PC-3 (cell line): ENCODE data around the gene FANCC. TPM values are rescaled to one million over a fixed set of nuclear protein-coding genes. Genes with fewer than 3 reads are reported as not detected.

Source experiments
- ATAC-seq: fragments of 200-7000 bp; cut with Tn5 transposase; 2 replicates; pipeline ENCODE4 v1.9.1; 2020; ENCODE audit warnings: mild to moderate bottlenecking, moderate library complexity
- BruUV-seq: library from RNA; stranded (reverse); fragments of 400-500 nt; replicated peaks from 2 replicates; lab custom pipeline; 2021; lab: Mats Ljungman, UMichigan
- CTCF ChIA-PET: fragments of 300-600 bp; sonication (Branson Sonifier 250); formaldehyde crosslinking; loops from one replicate; lab custom pipeline; 2022; ENCODE audit warnings: antibody characterized with exemption; lab: Charles Lee
- POLR2A ChIA-PET: fragments of 300-600 bp; sonication (Branson Sonifier 250); formaldehyde crosslinking; loops from one replicate; lab custom pipeline; 2022; ENCODE audit warnings: antibody characterized with exemption; ENCODE audit not compliant: unreplicated experiment; lab: Charles Lee
- DNase-seq: peaks from one replicate; pipeline ENCODE4 v3.0.0-alpha.2; 2015
- H2AFZ ChIP-seq: fragments of 300-600 bp; sonication (generic); 2 replicates; pipeline ENCODE4 v1.6.0; 2016; ENCODE audit warnings: antibody characterized with exemption, low read length
- H3F3A ChIP-seq: fragments of 300-600 bp; sonication (generic); one replicate; pipeline ENCODE4 v1.6.0; 2017; ENCODE audit warnings: antibody characterized with exemption, low read length, control low read depth, mild to moderate bottlenecking; ENCODE audit not compliant: unreplicated experiment
- H3K27ac ChIP-seq: fragments of 300-600 bp; sonication (generic); 2 replicates; pipeline ENCODE4 v1.5.1; 2016; ENCODE audit warnings: mild to moderate bottlenecking, low read length
- H3K27me3 ChIP-seq: fragments of 300-600 bp; sonication (generic); 2 replicates; pipeline ENCODE4 v1.6.1; 2016; ENCODE audit warnings: low read length, mixed read lengths
- H3K36me3 ChIP-seq: fragments of 300-600 bp; sonication (generic); 2 replicates; pipeline ENCODE4 v1.6.1; 2016; ENCODE audit warnings: low read depth, mixed run types, low read length, mixed read lengths
- H3K4me1 ChIP-seq: fragments of 300-600 bp; sonication (generic); 2 replicates; pipeline ENCODE4 v1.5.1; 2016; ENCODE audit warnings: low read length; ENCODE audit not compliant: insufficient read depth
- H3K4me2 ChIP-seq: fragments of 300-600 bp; sonication (generic); 2 replicates; pipeline ENCODE4 v1.6.0; 2016; ENCODE audit warnings: low read length
- H3K4me3 ChIP-seq: fragments of 300-600 bp; sonication (generic); 2 replicates; pipeline ENCODE4 v1.5.1; 2016; ENCODE audit warnings: mild to moderate bottlenecking, low read length, mixed read lengths
- H3K79me2 ChIP-seq: fragments of 300-600 bp; sonication (generic); 2 replicates; pipeline ENCODE4 v1.6.1; 2017; ENCODE audit warnings: low read length, mixed read lengths
- H3K9ac ChIP-seq: fragments of 300-600 bp; sonication (generic); 2 replicates; pipeline ENCODE4 v1.6.0; 2016; ENCODE audit warnings: mild to moderate bottlenecking, low read length
- H3K9me2 ChIP-seq: fragments of 300-600 bp; sonication (generic); replicated peaks from 2 replicates; pipeline ENCODE4 v1.6.1; 2016; ENCODE audit warnings: mixed run types, low read length, mixed read lengths
- H3K9me3 ChIP-seq: fragments of 300-600 bp; sonication (generic); 2 replicates; pipeline ENCODE4 v1.6.1; 2016; ENCODE audit warnings: low read length, mixed read lengths
- H4K20me1 ChIP-seq: fragments of 300-600 bp; sonication (generic); 2 replicates; pipeline ENCODE4 v1.6.1; 2016; ENCODE audit warnings: low read length, mixed read lengths
- CTCF ChIP-seq: fragments of 300-600 bp; sonication (generic); conservative IDR thresholded peaks from 2 replicates; pipeline ENCODE4 v1.5.1; 2017; ENCODE audit warnings: antibody characterized with exemption, low read depth, mild to moderate bottlenecking, low read length
- EZH2 ChIP-seq: fragments of 300-600 bp; sonication (generic); IDR thresholded peaks from one replicate; pipeline ENCODE4 v1.6.1; 2017; ENCODE audit warnings: antibody characterized with exemption, mild to moderate bottlenecking, low read length; ENCODE audit not compliant: unreplicated experiment
- EZH2phosphoT487 ChIP-seq: fragments of 300-600 bp; sonication (generic); IDR thresholded peaks from 2 replicates; pipeline ENCODE4 v1.6.1; 2018; ENCODE audit warnings: mild to moderate bottlenecking, antibody characterized with exemption, low read length, borderline replicate concordance
- intact Hi-C: fragments of 100-400 bp; cut with micrococcal nuclease; formaldehyde crosslinking; loops from 2 replicates; pipeline ENCODE4 v1.9.0; 2023
- total RNA-seq: library from RNA; depleted of rRNA; stranded (reverse); fragments of >200 nt; gene quantifications from 2 replicates; pipeline ENCODE4 v1.2.3, GENCODE V29; 2014

The FANCC gene
- total RNA-seq, 1 experiment from 2014 or later: 6.9 TPM

- peak; percentile 59 for ATAC-seq
- H2AFZ ChIP-seq: peak overlapping the region; percentile 36; the same call in 1 of the 2 replicates
- peak overlapping the region; percentile 20; the same call in 1 of the 2 replicates for H3K4me3 ChIP-seq
- no TSS peak for BruUV-seq
- H4K20me1 ChIP-seq: no peaks in the 10 kb centered on the region
- H3K9me2 ChIP-seq: no peaks in the 10 kb centered on the region
- peak overlapping the region; percentile 66 for H3K9ac ChIP-seq
- H3F3A ChIP-seq: no peaks in the 10 kb centered on the region
- no peaks in the 10 kb centered on the region for H3K27me3 ChIP-seq
- ChIA-PET CTCF (interaction anchor here (0.6 to 1.4 kb wide), 3 partner anchors 24 to 266 kb away, joined by 4 to 5 read pairs (median 4); no protein-coding TSS in a partner anchor), POLR2A (no interaction called here)
- no peak for TF ChIP-seq CTCF
- no peak for TF ChIP-seq EZH2phosphoT487
- TF ChIP-seq EZH2: no peak
- H3K27ac ChIP-seq: peak overlapping the region; percentile 95
- H3K36me3 ChIP-seq: no peaks in the 10 kb centered on the region
- peak; percentile 53 for DNase-seq
- H3K9me3 ChIP-seq: no peaks in the 10 kb centered on the region
- peak overlapping the region; percentile 62 for H3K4me2 ChIP-seq
- H3K79me2 ChIP-seq: no peaks in the 10 kb centered on the region
- intact Hi-C loops: no loop called here
- H3K4me1 ChIP-seq: peaks cover 30% of the 10 kb centered on the region
Observed at GRCh38 chr9:95091601-95092261, 225.8 kb downstream of the FANCC start.

- Histone ChIP-seq H3K9me2 (no peaks in the 10 kb centered on the region), H3K79me2 (no peaks in the 10 kb centered on the region), H2AFZ (no peak overlapping the region), H3F3A (no peaks in the 10 kb centered on the region), H3K4me2 (peak overlapping the region; percentile 62), H3K27me3 (no peaks in the 10 kb centered on the region), H3K9ac (peak overlapping the region; percentile 66; the same call in 1 of the 2 replicates), H3K27ac (peak overlapping the region; percentile 95), H3K4me1 (peaks cover 30% of the 10 kb centered on the region), H3K9me3 (no peaks in the 10 kb centered on the region), H4K20me1 (no peaks in the 10 kb centered on the region), H3K4me3 (no peak overlapping the region), H3K36me3 (no peaks in the 10 kb centered on the region)
- no TSS peak for BruUV-seq
- CTCF ChIA-PET: no interaction called here
- POLR2A ChIA-PET: no interaction called here
- DNase-seq: no peak
- no peak for ATAC-seq
- TF ChIP-seq EZH2 (no peak), CTCF (no peak), EZH2phosphoT487 (no peak)
- intact Hi-C loops: no loop called here
Observed at GRCh38 chr9:95090871-95091577, 226.5 kb downstream of the FANCC start.
